HL-60/S4 (cell line): ENCODE measurements around the gene SERINC3.
"Not testable (repeated sequence)": the region's sequence is repeated elsewhere in the genome, so short reads cannot be mapped to it uniquely, and the experiment has no call there.

Experiments
- in situ Hi-C: fragments of 300-500 bp; cut with MboI; formaldehyde crosslinking; loops from 2 replicates; pipeline ENCODE4 v1.14.3; 2022; ENCODE audit warnings: low sequenced_read_pairs

The SERINC3 gene

DNA sequence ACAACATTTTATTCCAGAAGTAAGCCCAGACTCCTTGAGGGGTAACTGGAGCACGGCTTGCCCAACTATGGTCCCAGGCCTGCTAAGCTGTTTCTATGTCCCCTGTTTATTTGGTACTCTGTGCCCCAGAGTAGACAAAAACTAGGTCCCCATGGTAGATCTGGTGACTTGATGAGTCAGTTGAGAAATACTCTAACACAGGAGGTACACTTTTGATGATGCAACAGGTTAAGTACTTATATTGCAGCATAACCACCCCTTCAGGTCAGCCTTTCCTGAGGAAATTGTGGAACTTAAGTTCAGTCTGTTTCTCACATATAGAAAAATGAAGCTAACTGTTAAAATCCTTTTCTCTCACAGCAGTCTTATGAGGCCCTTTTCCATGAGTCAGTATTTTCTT lies 26.6 kb downstream of the SERINC3 start:
- in situ Hi-C loops: no loop called here

DNA sequence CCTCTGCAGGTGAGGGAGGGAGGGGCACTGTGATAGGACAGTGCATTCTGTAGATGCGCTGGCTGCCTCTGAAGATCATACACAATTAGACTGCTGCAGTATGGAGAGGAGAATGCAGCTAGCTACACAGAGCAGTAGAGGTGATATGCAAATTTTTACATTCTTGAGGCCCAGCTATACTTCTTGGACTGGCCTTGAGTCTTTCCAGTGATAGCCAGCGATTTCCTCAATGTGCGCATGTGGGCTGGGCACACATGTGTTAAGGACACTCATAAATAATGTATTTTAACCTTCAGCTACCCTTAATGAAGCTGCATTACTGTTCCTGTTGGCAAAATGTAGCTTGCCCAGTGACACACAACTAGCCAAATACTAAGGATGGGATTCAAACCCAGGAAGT lies 27.2 kb downstream of the SERINC3 start:
- in situ Hi-C loops: no loop called here

DNA sequence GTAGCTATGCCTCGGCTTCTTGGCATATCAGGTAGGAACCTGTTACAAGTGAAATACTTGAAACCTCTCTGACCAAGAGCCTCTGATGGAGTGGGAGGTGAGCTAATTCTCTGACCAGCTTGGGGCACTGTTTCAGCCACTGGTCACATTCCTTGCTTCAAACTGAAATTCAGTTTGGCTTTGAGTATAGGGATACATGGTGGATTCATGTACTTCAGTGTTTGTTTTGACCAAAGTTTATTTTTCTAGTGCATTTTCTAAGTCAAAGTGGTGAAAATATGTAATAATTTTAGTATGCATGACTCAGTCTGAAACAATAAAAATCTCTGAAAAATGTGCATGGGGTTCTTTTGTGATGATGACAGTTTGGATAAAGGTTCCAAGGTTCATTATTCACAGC lies 27.6 kb downstream of the SERINC3 start:
- in situ Hi-C loops: no loop called here

DNA sequence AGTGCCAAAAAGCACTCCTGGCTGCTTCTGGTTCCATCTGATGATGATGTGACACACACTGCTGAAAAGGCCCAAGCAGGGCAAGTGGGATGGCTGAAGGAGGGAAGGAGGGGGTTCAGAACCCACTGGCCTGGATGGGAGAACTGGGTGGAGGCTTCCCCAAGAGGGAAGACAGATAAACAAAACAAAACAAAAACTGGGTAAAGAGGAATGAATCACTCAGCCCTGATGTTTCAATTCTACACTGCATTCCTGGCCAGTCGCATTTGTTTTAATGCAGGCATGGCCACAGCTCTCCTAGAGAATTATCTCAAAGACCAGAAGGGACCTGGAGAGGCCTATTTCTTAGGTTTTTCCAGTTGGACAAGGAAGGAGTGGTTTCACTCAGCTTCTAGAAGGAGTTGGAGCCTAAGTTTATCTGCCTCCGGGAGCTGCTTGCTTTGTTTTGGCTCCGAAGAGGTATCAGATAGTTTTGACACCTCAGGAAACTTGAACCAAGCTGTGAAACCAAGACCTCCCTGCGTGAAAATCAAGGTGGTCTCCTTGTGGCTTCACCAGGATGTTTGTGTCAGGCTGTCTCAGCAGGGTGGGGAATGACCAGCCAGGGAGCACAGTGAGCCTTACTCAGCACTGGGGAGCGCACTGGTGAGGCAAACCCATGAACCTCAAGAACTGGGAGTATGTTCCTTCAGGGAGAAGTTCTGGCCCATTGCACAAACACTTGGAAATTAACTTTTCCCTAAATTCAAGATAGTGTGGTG lies 30.1 kb downstream of the SERINC3 start:
- in situ Hi-C loops: no loop called here

DNA sequence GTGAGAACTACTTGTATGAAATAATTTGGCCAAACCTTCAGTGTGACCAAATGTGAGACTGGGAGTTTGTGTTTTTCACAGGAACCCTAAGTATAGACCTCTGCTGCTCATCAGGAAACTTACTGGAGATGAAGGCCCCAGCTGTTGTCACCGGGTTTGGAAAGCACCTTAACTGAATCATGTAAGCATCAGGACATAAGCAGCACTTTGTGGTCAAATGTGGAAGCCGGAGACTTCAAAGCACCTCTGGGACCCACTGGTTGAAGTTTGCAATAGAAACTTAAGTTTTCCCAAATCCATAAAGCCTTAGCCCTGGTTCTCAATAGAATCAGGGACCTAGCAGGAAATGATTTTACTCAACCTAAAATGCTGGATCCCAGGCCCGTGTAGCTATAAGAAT lies 31.9 kb downstream of the SERINC3 start:
- in situ Hi-C loops: no loop called here

DNA sequence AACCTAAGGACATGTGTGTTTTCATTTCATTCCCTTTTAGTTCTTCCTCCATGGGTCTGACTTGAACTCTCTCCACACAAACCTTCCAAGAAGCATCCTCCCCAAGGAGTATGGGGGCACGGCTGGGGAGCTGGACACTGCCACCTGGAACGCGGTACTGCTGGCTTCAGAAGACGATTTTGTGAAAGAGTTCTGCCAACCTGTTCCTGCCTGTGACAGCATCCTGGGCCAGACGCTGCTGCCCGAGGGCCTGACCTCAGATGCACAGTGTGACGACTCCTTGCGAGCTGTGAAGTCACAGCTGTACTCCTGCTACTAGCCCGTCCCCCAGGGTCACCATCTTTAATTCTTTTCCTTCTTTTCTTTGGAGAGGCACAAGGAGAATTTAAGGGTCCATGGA lies 32.6 kb downstream of the SERINC3 start:
- in situ Hi-C loops: no loop called here

DNA sequence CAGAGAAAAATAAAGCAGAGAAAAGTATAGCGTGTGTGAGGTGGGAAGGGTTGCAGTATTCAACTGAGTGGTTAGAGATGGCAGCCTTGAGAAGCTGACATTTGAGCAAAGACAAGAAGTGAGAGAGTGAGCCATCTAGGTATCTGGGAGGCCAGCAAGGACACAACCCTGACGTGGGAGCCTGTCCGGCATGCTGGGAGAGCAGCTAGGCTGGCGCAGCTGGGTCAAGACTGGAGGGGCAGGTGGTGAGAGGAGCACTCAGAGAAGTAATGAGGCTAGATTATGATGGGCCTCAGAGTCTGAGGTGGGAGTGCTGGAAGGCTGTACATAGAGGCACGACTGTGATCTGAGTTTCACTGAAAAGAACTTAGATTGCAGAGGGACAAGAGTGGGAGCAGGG lies 33.3 kb downstream of the SERINC3 start:
- in situ Hi-C loops: no loop called here

DNA sequence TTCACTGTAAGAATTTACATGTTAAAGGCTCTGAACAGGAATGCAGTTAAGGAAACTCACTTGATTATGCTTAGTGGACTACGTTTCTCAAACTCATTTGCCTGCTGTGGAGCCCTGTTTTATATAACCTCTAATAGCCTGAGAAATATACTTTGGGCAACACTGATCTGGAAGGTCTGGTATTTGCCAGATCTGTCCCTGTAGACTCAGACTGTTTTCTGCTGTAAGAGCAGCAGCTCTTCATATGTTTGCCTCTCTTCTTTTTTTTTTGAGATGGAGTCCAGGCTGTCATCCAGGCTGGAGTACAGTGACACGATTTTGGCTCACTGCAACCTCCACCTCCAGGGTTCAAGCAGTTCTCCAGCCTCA lies 36.1 kb downstream of the SERINC3 start:
- in situ Hi-C loops: no loop called here

DNA sequence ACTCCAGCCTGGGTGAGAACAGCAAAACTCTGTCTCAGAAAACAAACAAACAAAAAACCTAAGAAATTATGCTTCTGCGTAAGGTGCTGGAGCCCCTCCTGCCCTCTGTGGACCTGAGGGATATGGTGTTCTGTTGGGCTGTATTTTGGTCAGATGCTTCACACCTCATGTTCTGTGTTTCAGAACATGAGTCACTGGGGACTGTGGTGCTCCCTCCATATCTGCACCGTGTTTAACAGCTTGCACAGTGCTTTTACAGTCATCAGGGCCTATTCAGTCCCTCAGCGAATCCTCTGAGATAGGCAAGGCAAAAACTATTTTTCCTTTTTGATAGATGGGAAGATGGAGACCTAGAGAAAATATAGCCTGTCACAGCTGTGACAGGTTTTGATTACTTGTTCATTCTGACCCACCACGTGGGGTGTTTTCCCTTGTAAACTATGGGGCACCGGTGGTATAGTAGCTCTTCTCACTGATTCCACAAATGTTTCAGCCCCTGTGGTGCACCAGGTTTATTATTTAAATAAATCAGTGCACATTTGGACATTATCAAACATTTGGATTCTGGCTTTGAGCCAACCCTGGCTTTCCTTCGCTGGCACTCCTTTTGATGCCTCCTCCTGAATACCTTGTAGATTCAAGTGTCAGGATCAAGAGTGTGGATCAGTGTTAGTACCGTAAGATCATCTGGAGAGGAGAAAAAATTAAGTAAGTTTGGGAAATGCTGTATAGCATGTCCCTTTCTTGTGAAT lies 36.6 kb downstream of the SERINC3 start:
- in situ Hi-C loops: no loop called here

DNA sequence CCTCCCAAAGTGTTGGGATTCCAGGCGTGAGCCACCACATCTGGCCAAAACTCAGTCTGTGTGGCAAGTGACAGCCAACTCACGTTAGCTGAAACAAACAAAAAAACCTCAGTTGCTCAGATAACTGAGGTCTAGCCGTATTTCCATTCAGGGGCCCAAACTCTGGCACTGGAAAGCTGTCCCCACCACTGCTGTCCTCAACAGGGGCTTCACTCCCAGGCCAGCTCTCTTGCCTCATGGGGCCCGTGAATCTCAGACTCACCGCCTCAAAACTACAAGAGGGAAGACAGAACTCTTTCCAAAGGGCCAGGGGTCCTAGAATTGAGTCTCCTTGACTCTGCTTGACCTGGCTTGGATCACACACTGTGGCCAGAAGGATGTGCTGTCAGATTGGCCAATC lies 38.8 kb downstream of the SERINC3 start:
- in situ Hi-C loops: no loop called here

DNA sequence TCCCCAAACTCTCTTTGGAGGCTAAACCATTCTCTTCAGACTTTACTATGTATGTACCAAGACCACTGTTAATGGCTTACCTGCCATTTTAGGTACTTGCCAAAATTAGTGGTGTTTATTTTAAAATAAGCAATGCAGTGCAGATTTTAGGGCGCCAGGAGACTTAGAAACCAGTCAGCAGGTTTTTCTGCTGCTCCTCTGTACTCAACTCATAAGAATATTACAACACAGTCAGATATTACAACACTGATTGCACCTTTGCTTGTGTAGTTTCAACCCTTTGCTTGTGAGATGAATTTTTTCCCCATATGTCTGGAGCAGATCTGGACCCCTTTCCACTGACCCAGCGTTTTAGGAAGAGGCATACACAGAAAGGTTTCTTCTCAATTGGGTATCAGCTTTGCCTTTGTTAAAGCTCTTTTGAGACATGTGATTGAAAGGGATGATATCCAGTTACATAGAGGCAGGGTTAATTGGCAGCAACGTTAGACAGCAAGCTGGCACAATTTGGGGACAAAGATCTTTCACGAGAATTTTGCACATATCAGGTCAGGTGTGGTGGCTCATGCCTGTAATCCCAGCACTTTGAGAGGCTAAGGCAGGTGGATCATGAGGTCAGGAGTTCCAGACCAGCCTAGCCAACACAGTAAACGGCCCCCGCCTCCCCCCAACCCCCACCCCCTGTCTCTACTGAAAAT lies 40.0 kb downstream of the SERINC3 start:
- in situ Hi-C loops: no loop called here

DNA sequence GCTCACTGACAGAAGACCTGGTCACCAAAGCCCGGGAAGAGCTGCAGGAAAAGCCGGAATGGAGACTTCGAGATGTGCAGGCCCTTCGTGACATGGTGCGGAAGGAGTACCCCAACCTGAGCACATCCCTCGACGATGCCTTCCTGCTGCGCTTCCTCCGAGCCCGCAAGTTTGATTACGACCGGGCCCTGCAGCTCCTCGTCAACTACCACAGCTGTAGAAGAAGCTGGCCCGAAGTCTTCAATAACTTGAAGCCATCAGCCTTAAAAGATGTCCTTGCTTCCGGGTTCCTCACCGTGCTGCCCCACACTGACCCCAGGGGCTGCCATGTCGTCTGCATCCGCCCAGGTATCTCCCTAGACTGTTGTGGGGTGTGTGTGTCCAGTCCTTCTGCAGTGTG lies 41.8 kb downstream of the SERINC3 start:
- in situ Hi-C loops: no loop called here

DNA sequence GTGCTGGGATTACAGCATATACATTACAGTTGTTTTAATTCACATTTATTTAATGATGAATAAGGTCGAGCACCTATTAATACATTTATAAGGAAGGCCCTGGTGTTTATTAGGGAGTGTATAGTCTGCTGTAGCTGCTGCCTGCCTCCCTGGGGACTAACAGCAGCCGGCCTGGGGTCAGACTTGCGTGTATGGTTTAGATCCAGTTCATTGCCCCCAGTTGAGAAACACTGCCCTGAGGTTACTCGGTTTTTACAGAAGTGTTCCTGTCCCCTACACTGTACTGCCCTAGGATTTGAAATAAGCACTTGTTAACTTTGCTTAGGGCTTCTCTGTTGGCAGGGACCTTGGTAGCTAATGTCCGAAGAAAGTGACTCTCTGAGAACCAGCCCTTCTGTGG lies 42.2 kb downstream of the SERINC3 start:
- in situ Hi-C loops: no loop called here

DNA sequence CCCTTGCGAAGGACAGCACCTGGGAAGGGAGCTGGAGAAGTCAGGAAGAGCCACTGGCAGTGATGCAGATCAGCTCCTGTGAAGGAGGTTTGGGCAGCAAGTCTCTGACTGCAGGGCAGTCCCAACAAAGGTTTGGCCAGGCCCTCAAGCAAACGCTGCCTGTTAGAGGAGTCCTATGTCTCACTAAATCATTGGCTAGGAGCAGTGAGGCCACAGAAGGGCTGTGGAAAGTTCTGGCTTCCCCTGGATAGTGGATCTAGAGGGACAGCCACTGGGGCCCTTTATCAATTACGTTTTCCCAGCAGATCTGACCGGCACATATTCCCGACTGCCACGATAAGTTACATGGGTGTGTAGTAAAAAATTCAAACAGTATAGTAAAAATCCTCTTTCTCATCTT lies 43.7 kb downstream of the SERINC3 start:
- in situ Hi-C loops: no loop called here

DNA sequence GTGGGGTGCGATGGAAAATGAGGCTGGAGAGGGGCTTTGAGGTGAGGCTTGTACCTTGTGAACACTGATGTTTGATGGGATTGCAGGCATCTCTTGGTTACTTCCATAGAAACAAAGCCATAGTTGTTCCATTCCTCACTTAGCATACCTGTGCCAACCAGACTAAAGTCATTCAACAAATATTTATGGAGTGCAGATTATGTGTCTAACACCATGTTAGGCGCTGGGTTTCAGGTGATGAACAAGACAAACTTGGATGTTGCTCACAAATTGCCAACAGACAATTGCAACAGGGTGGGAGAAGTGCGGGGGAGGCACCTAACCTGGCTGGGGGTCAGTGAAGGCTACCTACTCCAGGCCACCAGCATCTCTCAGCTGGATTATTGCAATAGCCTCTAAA lies 44.7 kb downstream of the SERINC3 start:
- in situ Hi-C loops: no loop called here

DNA sequence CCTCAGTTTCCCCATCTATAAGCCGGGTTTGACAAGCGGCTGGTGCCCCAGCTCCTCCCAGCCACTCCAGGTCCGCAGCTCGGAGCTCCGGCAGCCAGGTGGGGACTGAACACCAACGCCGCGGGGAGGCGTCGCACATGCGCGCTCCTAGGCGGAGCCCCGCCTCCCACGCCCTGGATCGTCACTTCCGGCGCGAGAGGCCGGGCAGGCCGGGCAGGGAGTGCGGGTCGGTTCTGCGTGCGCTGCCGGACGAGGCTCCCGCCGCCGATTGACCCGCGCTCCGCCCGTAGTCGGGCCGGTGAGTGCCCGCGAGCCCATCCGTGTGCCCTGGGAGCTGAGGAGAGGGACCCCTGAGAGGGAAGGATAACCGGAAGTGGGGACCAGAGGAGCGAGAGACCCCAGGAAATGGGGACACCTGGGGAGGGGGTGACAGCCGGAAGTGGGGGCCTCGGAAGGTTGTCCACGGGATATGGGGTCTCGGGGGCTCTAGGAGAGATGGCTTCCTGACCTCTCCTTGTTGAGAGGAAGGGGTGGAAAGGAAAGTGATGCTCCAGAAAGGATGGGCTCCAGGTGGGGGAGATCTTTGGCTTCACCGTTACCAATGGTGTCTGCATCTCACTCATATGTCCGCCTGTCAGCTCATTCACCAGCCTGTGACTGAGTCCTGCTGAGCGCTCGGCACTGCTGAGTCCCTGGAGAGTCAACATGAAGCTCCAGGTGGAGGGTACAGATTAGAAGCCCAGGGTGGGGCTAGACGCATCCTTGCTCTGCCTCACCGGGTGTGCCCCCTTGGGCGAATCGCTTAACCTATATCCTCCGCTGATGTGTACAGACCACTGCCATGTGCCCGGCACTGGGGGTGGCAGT lies 45.9 kb downstream of the SERINC3 start, which contains the start of gene TTPAL:
TSS of gene TTPAL (plus strand) at position 181 of the 867 bp plus-strand sequence. CDS start 4,126 bp downstream, outside the sequence.
- in situ Hi-C loops: no loop called here

DNA sequence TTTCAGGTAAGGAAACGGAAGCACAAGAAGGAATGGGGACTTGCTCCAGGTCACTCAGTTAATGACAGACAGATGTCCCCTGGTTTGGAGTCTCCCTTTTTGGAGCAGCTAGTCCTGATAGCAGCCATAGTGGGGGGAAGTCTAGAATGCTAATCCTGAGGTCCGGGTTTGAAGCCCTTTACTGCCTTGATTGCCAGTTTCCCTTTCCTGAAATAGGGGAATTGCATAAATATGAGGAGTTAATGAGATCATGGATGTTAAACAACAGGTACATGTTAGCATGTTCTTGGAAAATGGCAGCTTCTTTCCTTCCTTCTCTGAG lies 46.5 kb downstream of the SERINC3 start:
- in situ Hi-C loops: no loop called here

DNA sequence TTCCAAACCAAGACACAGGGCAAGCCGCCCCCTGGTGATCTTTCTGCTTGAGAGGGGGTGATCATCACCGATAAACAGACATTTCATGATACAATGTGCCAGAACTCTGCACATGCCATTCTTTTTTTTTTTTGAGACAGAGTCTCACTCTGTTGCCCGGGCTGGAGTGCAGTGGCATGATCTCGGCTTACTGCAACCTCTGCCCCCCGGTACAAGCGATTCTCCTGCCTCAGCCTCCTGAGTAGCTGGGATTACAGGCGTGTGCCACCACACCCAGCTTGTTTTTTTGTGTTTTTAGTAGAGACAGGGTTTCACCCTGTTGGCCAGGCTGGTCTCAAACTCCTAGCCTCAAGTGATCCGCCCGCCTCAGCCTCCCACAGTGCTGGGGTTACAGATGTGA lies 49.6 kb downstream of the SERINC3 start:
- in situ Hi-C loops: not testable (repeated sequence)

DNA sequence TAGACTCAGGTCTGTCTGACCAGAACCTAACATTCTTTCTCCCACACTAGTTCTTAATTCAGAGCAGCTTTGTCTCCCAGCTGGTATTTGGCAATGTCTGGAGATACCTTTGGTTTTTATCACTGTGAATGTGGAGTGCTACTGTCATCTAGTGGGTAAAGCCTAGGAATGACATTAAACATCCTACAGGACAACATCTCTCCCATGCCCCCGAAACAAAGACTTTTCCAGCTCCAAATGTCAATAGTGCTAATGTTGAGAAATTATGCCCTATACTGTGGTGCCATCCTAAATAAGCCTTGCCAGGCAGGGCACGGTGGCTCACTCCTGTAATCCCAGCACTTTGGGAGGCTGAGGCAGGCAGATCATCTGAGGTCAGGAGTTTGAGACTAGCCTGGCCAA lies 50.4 kb downstream of the SERINC3 start:
- in situ Hi-C loops: no loop called here

DNA sequence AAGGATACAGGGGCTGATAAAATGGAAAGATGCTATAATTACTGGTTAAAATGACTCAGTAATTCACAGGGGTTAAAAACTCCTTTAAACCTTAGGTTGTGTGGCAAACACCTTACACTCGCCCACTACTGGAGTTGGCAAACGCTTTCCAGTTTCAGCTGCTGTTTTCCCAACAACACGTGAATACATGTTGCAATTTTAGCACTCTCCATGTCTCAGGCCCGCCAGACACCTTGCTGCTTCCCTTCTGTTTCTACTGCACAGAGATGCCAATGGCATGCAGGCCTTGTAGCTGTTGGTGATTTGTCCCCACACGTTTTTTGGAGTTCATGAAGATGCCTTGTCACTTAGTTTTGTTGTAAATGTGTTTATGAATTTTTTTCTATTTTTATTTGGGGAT lies 51.5 kb downstream of the SERINC3 start:
- in situ Hi-C loops: no loop called here
